AG04450 (cell line): ENCODE results near the gene CLSTN1. TPM values are rescaled to one million over a fixed set of nuclear protein-coding genes. Genes with fewer than 3 reads are reported as not detected.

Experiments
- CTCF ChIA-PET: fragments of 300-600, 350-600 bp; formaldehyde crosslinking; extraction: SDS; loops from one replicate; lab custom pipeline; 2022; ENCODE audit warnings: antibody characterized with exemption, inconsistent platforms; lab: Charles Lee
- POLR2A ChIA-PET: fragments of 350-600 bp; formaldehyde crosslinking; extraction: SDS; loops from one replicate; lab custom pipeline; 2021; ENCODE audit warnings: antibody characterized with exemption, inconsistent platforms; lab: Yijun Ruan, JAX
- DNase-seq: peaks from one replicate; pipeline ENCODE4 v3.0.0-alpha.2; 2011; ENCODE audit warnings: low read depth, low spot score
- H3K27ac ChIP-seq: one replicate; pipeline ENCODE4 v1.5.1; 2012; ENCODE audit warnings: low read depth, low read length, control low read depth
- H3K27me3 ChIP-seq: one replicate; pipeline ENCODE4 v1.6.0; 2012; ENCODE audit warnings: low read length; ENCODE audit not compliant: control insufficient read depth, insufficient read depth
- H3K4me3 ChIP-seq: 2 replicates; pipeline ENCODE4 v1.5.1; 2011; ENCODE audit warnings: mild to moderate bottlenecking, low read depth, low read length, control low read depth
- H3K9me3 ChIP-seq: 2 replicates; pipeline ENCODE4 v1.5.1; 2012; ENCODE audit warnings: low read length; ENCODE audit not compliant: control insufficient read depth, insufficient read depth
- CTCF ChIP-seq: IDR thresholded peaks from 2 replicates; pipeline ENCODE4 v1.5.1; 2011; ENCODE audit warnings: low read depth, low read length, control low read depth, inconsistent platforms
- polyA plus RNA-seq: library from polyadenylated mRNA; depleted of rRNA; stranded (reverse); fragments of >200 nt; gene quantifications from 2 replicates; pipeline ENCODE4 v1.2.3, GENCODE V29; 2011

CLSTN1 gene
- polyA plus RNA-seq, 1 experiment, result 35.2 TPM

DNA sequence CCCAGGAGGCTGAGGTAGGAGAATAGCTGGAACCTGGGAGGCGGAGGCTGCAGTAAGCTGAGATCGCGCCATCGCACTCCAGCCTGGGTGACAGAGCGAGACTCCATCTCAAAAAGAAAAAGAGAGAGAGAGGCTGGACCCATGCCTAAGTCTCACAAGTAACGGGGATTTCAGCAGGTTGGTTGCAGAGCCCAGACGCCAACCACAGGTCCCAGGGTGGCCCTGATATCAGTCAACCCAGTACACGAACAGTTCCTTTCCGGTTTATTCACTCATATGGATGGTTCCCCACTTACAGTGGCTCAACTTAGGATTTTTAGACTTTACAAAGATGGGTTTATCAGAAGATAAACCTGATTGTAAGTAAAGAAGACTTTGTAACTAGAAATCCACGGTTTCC is 40.9 kb downstream of the CLSTN1 start:
- Histone ChIP-seq H3K27ac (no peak overlapping the region), H3K9me3 (no peaks in the 10 kb centered on the region), H3K4me3 (no peak overlapping the region), H3K27me3 (no peaks in the 10 kb centered on the region)
- CTCF ChIA-PET, result interaction anchor here (1.7 kb wide), 1 partner anchor 9 kb away, joined by 6 read pairs; no protein-coding TSS in a partner anchor
- POLR2A ChIA-PET, result no interaction called here
- no peak for DNase-seq
- no peak for TF ChIP-seq CTCF

DNA sequence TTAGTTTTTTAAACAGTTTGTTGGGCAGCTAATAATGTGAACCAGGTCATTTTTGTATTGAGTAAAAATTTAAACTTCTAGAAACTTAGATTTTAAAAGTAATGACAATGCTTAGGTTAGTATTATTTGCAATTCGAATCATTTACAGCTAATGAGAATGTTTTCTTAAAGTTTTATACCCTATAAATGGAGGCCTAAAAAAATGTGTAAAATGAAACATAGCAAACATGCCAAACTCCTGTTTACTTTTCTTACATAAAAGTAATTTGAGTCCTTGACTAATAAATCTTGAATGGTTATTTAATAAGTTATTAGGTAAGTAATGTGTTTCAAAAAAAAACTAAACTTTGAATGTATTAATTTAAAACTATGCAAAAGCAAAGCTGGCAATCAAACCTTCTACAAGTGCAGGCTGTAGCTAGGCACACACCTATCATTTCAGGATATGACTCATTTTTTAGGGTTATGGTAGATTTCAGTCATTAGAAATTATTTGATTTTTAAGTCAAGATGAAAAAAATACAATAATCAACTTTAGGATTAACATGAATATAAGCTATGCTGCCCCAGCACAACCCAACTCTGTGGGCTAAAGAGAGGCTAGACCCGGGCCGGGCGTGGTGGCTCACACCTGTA is 41.5 kb downstream of the CLSTN1 start:
- no peak overlapping the region for H3K27ac ChIP-seq
- DNase-seq, result no peak
- H3K27me3 ChIP-seq, result no peaks in the 10 kb centered on the region
- no peaks in the 10 kb centered on the region for H3K9me3 ChIP-seq
- no peak overlapping the region for H3K4me3 ChIP-seq
- ChIA-PET CTCF (interaction anchor here (1.4 to 1.7 kb wide), 2 partner anchors 10 to 156 kb away, joined by 4 to 6 read pairs; no protein-coding TSS in a partner anchor), POLR2A (no interaction called here)
- TF ChIP-seq CTCF, result no peak

GRCh38 chr1:9780554-9781110 is 43.1 kb downstream of the CLSTN1 start:
- CTCF ChIA-PET, result interaction anchor here (0.6 kb wide), 1 partner anchor 161 kb away, joined by 4 read pairs; no protein-coding TSS in a partner anchor
- peaks cover 5% of the 10 kb centered on the region; the same call in 1 of the 2 replicates for H3K9me3 ChIP-seq
- no peak overlapping the region for H3K27ac ChIP-seq
- POLR2A ChIA-PET, result no interaction called here
- DNase-seq, result no peak
- H3K4me3 ChIP-seq, result no peak overlapping the region
- H3K27me3 ChIP-seq, result no peaks in the 10 kb centered on the region
- TF ChIP-seq CTCF, result no peak

DNA sequence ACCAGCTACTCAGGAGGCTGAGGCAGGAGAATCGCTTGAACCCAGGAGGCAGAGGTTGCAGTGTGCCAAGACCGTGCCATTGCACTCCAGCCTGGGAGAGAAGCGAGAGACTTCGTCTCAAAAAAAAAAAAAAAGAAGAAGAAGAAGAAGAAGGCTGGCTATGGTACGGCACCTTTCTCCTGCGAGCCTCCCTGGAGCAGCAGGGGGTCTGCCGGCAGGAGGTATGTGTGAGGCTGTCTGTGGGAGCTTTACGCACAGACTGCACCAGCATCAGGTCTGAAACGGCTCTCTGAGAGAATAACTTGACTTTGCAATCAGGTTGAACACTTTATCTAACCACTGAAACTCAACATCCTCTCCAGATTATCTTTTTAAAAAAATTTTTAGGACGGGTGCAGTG is 44.9 kb downstream of the CLSTN1 start:
- Histone ChIP-seq H3K9me3 (peaks cover 5% of the 10 kb centered on the region; the same call in 1 of the 2 replicates), H3K4me3 (no peak overlapping the region), H3K27me3 (no peaks in the 10 kb centered on the region), H3K27ac (no peak overlapping the region)
- ChIA-PET POLR2A (no interaction called here), CTCF (no interaction called here)
- TF ChIP-seq CTCF, result no peak
- DNase-seq, result no peak

DNA sequence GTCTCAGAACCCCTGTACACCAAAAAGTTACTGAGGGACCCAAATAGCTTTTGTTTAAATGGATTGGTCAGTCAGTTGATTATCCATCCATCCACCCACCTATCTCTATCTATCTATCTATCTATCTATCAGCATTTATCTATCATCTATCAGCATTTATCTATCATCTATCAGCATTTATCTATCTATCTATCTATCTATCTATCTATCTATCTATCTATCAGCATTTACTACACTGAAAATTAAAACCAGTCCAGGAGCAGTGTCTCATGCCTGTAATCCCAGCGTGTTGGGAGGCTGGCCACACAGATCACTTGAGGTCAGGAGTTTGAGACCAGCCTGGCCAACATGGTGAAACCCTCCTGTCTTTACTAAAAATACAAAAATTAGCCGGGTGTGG is 47.1 kb downstream of the CLSTN1 start:
- Histone ChIP-seq H3K27ac (no peak overlapping the region), H3K9me3 (peaks cover 5% of the 10 kb centered on the region; the same call in 1 of the 2 replicates), H3K27me3 (no peaks in the 10 kb centered on the region), H3K4me3 (no peak overlapping the region)
- no peak for DNase-seq
- ChIA-PET CTCF (interaction anchor here (0.6 to 1.1 kb wide), 4 partner anchors 8 to 151 kb away, joined by 3 to 5 read pairs (median 4); no protein-coding TSS in a partner anchor), POLR2A (no interaction called here)
- no peak for TF ChIP-seq CTCF
